Right kidney (tissue), 1 donor: ENCODE results near the gene CEACAM21.
A peak's percentile ranks its signal among the peaks of the same experiment; 100 is the strongest.
"Not testable (repeated sequence)": the region's sequence is repeated elsewhere in the genome, so short reads cannot be mapped to it uniquely, and the experiment has no call there.

ENCODE experiments used
- DNase-seq: peaks from one replicate; pipeline ENCODE4 v3.0.0-alpha.2; 2016

CEACAM21 gene

GRCh38 chr19:41549884-41550283, 26.1 kb upstream of the CEACAM21 start:
- DNase-seq: no peak

- DNase-seq: no peak
Measured at GRCh38 chr19:41551212-41551610, 24.8 kb upstream of the CEACAM21 start.

GRCh38 chr19:41551711-41552110, 24.3 kb upstream of the CEACAM21 start:
- no peak for DNase-seq

- no peak for DNase-seq
Measured at GRCh38 chr19:41552558-41552957, 23.4 kb upstream of the CEACAM21 start.

GRCh38 chr19:41553804-41554203, 22.2 kb upstream of the CEACAM21 start:
- no peak for DNase-seq

GRCh38 chr19:41554907-41555306, 21.1 kb upstream of the CEACAM21 start:
- no peak for DNase-seq

- no peak for DNase-seq
Measured at GRCh38 chr19:41555748-41556147, 20.2 kb upstream of the CEACAM21 start.

- DNase-seq: no peak
Measured at GRCh38 chr19:41563854-41564514, 12.0 kb upstream of the CEACAM21 start.

GRCh38 chr19:41564515-41565378, 11.2 kb upstream of the CEACAM21 start:
- DNase-seq: peak; percentile 27

GRCh38 chr19:41565379-41565720, 10.6 kb upstream of the CEACAM21 start:
- DNase-seq: no peak

- DNase-seq: no peak
Measured at GRCh38 chr19:41566001-41566400, 10.0 kb upstream of the CEACAM21 start.

GRCh38 chr19:41569481-41570150, 6.3 kb upstream of the CEACAM21 start:
- no peak for DNase-seq

- DNase-seq: no peak
Measured at GRCh38 chr19:41570179-41570578, 5.8 kb upstream of the CEACAM21 start.

- DNase-seq: peak; percentile 31
Measured at GRCh38 chr19:41570639-41571112, 5.3 kb upstream of the CEACAM21 start.

- DNase-seq: no peak
Measured at GRCh38 chr19:41577144-41577830, 1.3 kb downstream of the CEACAM21 start.

GRCh38 chr19:41577833-41578232, 1.9 kb downstream of the CEACAM21 start:
- no peak for DNase-seq

GRCh38 chr19:41578886-41579285, 2.9 kb downstream of the CEACAM21 start:
- DNase-seq: no peak

- not testable (repeated sequence) for DNase-seq
Measured at GRCh38 chr19:41581068-41581467, 5.1 kb downstream of the CEACAM21 start.

- not testable (repeated sequence) for DNase-seq
Measured at GRCh38 chr19:41582577-41583182, 6.7 kb downstream of the CEACAM21 start.

GRCh38 chr19:41584260-41584810, 8.4 kb downstream of the CEACAM21 start:
- DNase-seq: no peak

- DNase-seq: no peak
Measured at GRCh38 chr19:41584931-41585330, 9.0 kb downstream of the CEACAM21 start.

- DNase-seq: no peak
Measured at GRCh38 chr19:41586064-41586463, 10.1 kb downstream of the CEACAM21 start.
